Suprapubic skin (tissue), 4 donors: Measurements from ENCODE around the gene C12orf43. TPM values are rescaled to one million over a fixed set of nuclear protein-coding genes. Genes with fewer than 3 reads are reported as not detected.
A peak's percentile ranks its signal among the peaks of the same experiment; 100 is the strongest.

Experiments
- DNase-seq, 2 donors: peaks; one replicate each; pipeline ENCODE4 v3.0.0-alpha.2; 2019; ENCODE audit warnings: low spot score in 2 of 2
- H3K27ac ChIP-seq: fragments of 200-600 bp; sonication (generic); one replicate; pipeline ENCODE4 v1.5.1; 2019
- H3K27me3 ChIP-seq: fragments of 200-600 bp; sonication (generic); one replicate; pipeline ENCODE4 v1.5.1; 2019
- H3K36me3 ChIP-seq: fragments of 200-600 bp; sonication (generic); one replicate; pipeline ENCODE4 v1.5.1; 2019
- H3K4me1 ChIP-seq: fragments of 200-600 bp; sonication (generic); one replicate; pipeline ENCODE4 v1.5.1; 2019
- H3K4me3 ChIP-seq: fragments of 200-600 bp; sonication (generic); one replicate; pipeline ENCODE4 v1.5.1; 2019; ENCODE audit warnings: mild to moderate bottlenecking
- H3K9me3 ChIP-seq: fragments of 200-600 bp; sonication (generic); one replicate; pipeline ENCODE4 v1.5.1; 2019
- EP300 ChIP-seq: sonication (generic); formaldehyde crosslinking; IDR thresholded peaks from one replicate; pipeline ENCODE4 v1.6.1; 2017; ENCODE audit warnings: antibody characterized with exemption
- POLR2A ChIP-seq, 2 donors: fragments of 450-650 bp; IDR thresholded peaks; one replicate each; pipeline ENCODE4 v1.6.1; 2017; ENCODE audit warnings: antibody characterized with exemption in 2 of 2, mild to moderate bottlenecking in 2 of 2, moderate library complexity in 2 of 2
- POLR2AphosphoS5 ChIP-seq, 3 donors: sonication (generic); formaldehyde crosslinking; IDR thresholded peaks; one replicate each; pipeline ENCODE4 v1.6.1; 2017; ENCODE audit warnings: antibody characterized with exemption in 3 of 3
- WGBS: methylation state at CpG from one replicate; pipeline ENCODE4 v1.1.5; 2018; 5-methylcytosine and 5-hydroxymethylcytosine counted together
- total RNA-seq, 4 donors: library from RNA; depleted of rRNA; stranded (reverse); fragments of >200 nt; gene quantifications; one replicate each; pipeline ENCODE4 v1.1.0, GENCODE V29; 2016
- TF ChIP-seq, protein P1 (sequence below), 2 donors: fragments of 200-600 bp in 1 of 2; fragments of 450-650 bp in 1 of 2; sonication (generic) in 1 of 2; IDR thresholded peaks; one replicate each; pipeline ENCODE4 v1.5.1; 2016 to 2019; ENCODE audit warnings: antibody characterized with exemption in 2 of 2, mild to moderate bottlenecking in 1 of 2, moderate library complexity in 1 of 2

C12orf43 gene
- total RNA-seq, 4 donors from 2014 or later: 5.4 to 14.8 (median 7.1) TPM

DNA sequence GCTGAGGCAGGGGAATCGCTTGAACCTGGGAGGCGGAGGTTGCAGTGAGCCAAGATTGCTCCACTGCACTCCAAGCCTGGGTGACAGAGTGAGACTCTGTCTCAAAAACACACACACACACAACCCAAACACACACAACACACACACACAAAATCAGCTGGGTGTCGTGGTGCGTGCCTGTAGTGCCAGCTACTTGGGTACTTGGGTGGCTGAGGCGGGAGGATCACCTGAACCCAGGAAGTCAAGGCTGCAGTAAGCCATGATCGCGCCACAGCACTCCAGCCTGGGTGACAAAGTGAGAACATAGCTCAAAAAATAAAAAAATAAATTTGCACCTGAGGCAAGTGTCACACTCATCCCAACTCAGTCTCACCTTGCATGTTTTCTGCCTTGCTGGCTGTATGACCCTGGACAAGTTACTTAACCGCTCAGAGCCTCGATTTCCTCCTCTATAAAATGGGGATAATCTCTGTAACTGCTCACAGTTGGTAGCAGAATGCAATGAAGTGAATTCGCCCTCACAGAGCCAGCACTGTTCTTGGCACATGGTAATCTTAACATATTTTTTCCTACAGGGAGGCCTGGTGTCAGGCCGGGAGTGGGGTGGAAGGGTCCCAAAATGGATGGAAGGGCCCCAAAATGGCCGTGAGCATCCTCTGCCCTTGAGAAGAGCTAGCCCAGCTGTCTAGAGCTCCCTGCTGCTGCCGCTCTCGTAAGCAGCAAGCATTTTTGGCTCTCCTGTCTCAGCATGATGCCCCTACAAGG is 38.6 kb downstream of the C12orf43 start:
- H3K27ac ChIP-seq: no peak overlapping the region
- no peak for TF ChIP-seq EP300
- TF ChIP-seq POLR2AphosphoS5 (IDR thresholded peaks at IDR 0.05): no peak
- TF ChIP-seq, protein P1, sequence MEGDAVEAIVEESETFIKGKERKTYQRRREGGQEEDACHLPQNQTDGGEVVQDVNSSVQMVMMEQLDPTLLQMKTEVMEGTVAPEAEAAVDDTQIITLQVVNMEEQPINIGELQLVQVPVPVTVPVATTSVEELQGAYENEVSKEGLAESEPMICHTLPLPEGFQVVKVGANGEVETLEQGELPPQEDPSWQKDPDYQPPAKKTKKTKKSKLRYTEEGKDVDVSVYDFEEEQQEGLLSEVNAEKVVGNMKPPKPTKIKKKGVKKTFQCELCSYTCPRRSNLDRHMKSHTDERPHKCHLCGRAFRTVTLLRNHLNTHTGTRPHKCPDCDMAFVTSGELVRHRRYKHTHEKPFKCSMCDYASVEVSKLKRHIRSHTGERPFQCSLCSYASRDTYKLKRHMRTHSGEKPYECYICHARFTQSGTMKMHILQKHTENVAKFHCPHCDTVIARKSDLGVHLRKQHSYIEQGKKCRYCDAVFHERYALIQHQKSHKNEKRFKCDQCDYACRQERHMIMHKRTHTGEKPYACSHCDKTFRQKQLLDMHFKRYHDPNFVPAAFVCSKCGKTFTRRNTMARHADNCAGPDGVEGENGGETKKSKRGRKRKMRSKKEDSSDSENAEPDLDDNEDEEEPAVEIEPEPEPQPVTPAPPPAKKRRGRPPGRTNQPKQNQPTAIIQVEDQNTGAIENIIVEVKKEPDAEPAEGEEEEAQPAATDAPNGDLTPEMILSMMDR (IDR thresholded peaks at IDR 0.05): no peak
- no peak for TF ChIP-seq POLR2A (IDR thresholded peaks at IDR 0.05)
- 92% methylated on average over 14 of the region's 14 CpGs for WGBS
- H3K4me1 ChIP-seq: no peaks in the 10 kb centered on the region
- H3K27me3 ChIP-seq: no peaks in the 10 kb centered on the region
- no peak for DNase-seq
- no peaks in the 10 kb centered on the region for H3K36me3 ChIP-seq
- H3K9me3 ChIP-seq: no peaks in the 10 kb centered on the region
- H3K4me3 ChIP-seq: no peak overlapping the region

DNA sequence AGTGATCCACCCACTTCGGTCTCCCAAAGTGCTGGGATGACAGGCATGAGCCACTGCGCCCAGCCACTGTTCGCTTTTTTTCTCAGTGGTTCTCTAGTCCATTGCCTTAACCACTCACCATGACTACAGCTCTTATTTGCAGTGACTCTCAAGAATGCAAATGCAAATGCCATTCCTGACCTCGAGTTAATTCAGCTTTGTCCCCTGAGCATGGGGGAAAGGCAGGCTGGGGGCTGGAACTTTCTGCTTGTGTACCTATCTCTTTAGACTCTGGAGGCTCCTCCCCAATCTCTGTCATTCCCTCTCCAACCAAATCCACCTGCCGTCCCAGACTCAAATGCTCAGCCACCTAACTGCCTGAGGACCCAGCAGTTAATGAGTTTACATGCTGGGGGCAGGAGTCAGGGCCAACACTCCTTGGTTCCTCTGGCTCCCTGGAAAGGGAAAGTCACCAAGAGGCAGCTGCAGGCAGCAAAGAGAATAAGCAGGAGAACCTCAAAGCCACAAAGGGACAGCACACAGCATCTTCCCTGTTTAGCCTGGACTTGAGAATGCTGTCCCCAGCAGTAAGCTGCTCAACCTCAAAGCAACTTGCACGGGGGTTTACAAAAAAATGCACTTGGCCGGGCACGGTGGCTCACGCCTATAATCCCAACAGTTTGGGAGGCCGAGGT is 43.3 kb downstream of the C12orf43 start:
- 61% methylated on average over 10 of the region's 10 CpGs for WGBS
- H3K27me3 ChIP-seq: no peaks in the 10 kb centered on the region
- H3K36me3 ChIP-seq: no peaks in the 10 kb centered on the region
- no peaks in the 10 kb centered on the region for H3K4me1 ChIP-seq
- no peak for DNase-seq
- TF ChIP-seq, protein P1 (IDR thresholded peaks at IDR 0.05): no peak
- TF ChIP-seq EP300 (no peak), POLR2AphosphoS5 (IDR thresholded peaks at IDR 0.05) (no peak), POLR2A (IDR thresholded peaks at IDR 0.05) (no peak)
- H3K27ac ChIP-seq: no peak overlapping the region
- H3K4me3 ChIP-seq: no peak overlapping the region
- H3K9me3 ChIP-seq: no peaks in the 10 kb centered on the region

DNA sequence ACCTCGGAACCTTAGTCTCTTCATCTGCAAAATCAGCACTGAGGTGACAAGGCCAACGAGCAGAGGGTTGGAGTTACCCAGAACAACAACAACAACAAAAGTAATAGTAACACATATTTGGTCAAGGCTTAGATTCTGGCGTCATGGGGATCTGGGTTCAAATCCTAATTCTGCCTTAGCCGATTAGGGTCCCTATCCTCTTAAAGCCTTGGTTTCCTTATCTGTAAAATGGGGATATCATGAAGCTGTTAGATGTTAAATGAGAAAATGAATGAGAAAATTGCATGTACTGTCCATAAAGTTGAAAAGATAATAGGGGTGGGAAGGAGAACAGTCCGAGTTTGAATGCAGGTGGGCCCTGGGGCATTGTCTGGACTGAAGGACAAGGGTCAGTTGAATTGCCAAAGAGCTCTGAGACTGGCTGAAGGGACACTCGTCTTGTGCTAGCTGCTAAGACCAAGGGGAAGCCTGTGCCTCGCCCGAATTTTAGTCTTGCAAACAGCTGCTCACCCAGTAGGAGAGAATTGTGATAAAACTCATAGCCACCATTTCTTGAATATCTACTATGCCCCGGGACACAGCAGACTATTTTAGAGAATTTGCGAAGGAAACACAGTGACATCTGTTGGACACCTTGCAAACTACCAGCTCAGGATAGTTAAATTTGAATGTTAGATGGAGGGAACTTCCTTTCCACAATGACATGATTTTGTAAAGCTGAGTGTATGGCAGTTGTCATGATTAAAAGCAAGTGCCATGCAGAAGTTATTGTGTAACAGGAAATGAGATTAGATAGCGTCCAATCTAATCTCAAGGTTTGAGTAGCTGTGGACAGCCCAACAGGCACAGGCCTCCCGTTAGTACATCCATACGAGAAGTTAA is 44.7 kb downstream of the C12orf43 start:
- H3K36me3 ChIP-seq: no peaks in the 10 kb centered on the region
- TF ChIP-seq POLR2A (IDR thresholded peaks at IDR 0.05) (no peak), EP300 (no peak), POLR2AphosphoS5 (IDR thresholded peaks at IDR 0.05) (no peak)
- TF ChIP-seq, protein P1 (IDR thresholded peaks at IDR 0.05): peak; percentile 52 to 69
- H3K27me3 ChIP-seq: no peaks in the 10 kb centered on the region
- no peaks in the 10 kb centered on the region for H3K4me1 ChIP-seq
- DNase-seq: no peak
- H3K27ac ChIP-seq: no peak overlapping the region
- no peak overlapping the region for H3K4me3 ChIP-seq
- no peaks in the 10 kb centered on the region for H3K9me3 ChIP-seq
- WGBS: 40% methylated on average over 13 of the region's 13 CpGs

DNA sequence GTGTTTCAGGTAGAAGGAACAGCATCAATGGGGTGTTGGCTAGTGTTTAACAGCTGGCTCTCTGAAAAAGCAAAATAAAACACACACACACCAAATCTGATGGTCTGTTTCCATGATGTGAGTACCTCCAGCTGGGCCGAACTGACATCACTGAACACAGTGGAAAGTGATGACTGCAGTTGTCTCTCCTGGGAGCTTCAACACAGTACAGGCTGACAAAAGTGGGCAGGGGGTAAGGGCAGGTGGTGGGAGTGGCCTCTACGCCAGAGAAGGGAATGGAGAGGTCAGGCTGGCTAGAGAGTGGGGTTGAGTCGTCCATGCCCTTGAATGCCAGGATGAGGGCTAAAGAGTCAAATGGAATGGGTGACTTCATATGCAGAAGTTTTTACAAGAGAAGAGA is 46.0 kb downstream of the C12orf43 start:
- H3K27ac ChIP-seq: no peak overlapping the region
- H3K4me3 ChIP-seq: no peak overlapping the region
- TF ChIP-seq EP300 (no peak), POLR2A (IDR thresholded peaks at IDR 0.05) (no peak), POLR2AphosphoS5 (IDR thresholded peaks at IDR 0.05) (no peak)
- TF ChIP-seq, protein P1 (IDR thresholded peaks at IDR 0.05): no peak
- no peaks in the 10 kb centered on the region for H3K4me1 ChIP-seq
- DNase-seq: no peak
- H3K27me3 ChIP-seq: no peaks in the 10 kb centered on the region
- H3K9me3 ChIP-seq: no peaks in the 10 kb centered on the region
- WGBS: 79% methylated on average over 3 of the region's 3 CpGs
- H3K36me3 ChIP-seq: no peaks in the 10 kb centered on the region
